Islet of Langerhans (tissue), 1 donor: ENCODE data around the gene EVX2.

Source experiments
- FAIRE-seq: peaks from one replicate; lab custom pipeline; 2011; peaks lifted over from hg19 to GRCh38; lab: Jason Lieb, UNC

The EVX2 gene

DNA sequence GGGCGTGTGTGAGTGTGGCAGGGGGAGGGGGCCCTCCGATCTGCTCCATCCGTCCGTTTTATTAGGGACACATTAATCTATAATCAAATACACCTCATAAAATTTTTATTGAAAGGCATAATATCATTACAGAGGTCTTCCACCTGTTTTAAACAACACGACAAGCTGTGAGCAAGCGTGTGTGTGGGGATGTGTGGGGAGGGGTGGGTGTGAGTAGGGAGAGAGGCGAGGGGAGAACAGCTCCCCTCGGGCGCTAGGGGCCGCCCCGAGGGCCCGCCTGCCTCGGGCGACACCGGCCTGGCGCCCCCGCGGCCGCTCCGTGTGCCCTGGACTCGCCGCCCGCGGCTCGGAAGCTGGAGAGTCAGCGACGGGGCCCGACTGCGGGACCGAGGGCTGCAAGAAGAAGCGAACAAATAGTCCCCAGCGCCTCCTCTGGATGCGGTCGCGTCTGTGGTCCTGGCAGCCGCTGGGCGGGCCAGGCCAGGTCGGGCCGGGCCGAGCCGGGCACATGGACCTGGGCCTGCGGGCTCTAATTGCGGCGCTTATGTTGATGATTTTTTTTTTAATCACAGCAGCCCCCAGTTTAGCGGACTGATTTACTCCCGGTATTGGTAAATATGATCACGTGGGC is 38.4 kb upstream of the EVX2 start:
- no peak for FAIRE-seq

DNA sequence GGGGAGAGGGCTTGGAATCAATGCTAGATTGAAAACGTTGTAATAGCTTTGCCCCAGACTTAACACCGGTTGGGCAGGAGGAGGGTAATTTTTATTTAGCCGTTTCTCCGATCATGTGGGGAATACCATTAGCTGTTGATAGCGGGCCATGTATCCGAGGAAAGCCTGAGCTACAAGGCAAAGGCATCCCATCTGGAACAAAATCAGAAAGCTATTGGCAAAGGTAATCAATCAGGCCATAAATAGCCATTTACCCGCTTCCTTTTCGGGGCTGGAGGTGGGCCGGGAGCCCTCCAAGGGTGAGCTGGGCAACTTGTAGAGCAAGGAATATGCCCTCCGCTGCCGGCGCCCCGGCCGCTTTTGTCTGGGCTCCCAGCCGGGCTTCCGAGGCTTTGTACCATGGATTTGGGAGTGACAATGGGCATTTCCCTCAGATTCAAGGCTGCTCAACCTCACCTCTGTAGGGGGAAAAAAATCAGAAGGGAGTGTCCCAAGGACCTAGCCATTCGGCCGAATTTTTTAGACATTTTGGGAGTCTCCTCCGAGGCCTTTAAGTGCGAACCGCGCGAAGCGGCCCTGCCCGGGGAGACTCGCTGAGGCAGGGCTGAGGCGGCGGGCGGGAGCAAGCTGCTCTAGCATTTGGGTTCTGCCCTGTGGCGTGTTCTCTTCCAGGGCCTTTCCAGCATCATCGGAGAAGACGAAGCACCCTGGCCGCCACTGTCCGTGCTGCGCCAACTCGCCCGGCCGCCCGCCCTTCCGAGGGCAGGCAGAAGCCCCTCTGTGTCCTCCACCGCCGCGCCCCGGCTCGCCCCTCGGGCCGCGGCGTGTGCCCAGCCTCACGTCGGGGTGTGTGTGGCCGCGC is 37.7 kb upstream of the EVX2 start:
- FAIRE-seq: no peak

DNA sequence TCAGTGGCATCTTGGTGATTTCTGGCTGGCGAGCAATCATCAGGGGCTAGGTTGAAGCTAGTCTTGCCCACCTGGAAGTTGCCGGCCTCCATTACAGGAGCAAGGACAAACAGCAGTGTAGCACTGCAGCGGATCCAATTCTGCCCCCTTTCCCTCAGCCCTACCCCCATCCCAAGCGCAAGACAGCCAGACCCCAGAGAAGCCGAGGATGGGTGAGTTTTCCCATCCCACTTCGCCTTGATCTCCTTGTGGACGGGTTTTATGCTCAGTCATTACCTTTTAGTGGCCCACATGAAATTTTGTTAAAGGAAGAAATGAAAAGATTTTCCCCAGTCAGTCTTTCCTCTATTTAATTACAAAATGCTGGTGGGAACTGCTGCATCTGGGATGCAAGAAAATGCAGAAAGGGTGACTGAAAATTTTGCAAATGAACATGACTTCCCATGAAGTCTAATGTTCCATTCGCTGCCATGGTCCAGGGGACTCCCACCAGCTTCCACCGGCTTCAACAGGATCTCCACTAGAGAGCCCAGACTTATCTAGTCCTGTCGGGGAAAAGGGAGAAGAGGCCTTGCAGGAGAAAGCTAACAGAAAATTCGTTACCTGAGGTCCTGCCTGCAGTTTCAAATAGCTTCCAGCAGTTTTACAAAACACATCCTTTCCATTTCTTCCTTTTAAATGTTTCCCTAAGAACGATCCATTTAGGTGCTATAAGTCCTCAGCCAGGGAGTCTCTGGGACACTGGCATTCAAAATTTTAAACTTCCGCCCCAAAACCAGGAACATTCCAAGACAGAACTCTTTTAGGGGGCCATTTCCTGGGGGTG is 36.8 kb upstream of the EVX2 start:
- FAIRE-seq: no peak

DNA sequence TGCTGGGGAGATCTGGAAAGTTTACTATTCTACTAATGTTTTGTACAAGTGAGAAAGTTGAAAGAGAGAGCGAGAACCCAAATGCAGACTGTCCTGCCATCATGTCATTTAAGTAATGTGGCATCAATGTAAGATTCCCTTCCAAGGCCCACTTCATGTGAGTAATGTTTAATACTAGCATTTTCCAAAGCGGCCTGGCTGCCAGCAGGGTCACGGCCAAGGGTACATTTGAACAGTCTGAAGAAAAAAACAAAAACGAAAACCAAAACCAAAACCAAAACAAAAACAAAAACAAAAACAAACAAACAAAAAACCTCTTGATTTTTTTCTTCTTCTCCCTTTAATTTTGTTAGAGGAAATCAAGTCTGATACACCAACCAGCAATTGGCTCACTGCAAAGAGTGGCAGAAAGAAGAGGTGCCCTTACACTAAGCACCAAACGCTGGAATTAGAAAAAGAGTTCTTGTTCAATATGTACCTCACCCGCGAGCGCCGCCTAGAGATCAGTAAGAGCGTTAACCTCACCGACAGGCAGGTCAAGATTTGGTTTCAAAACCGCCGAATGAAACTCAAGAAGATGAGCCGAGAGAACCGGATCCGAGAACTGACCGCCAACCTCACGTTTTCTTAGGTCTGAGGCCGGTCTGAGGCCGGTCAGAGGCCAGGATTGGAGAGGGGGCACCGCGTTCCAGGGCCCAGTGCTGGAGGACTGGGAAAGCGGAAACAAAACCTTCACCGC is 35.0 kb upstream of the EVX2 start:
- no peak for FAIRE-seq

DNA sequence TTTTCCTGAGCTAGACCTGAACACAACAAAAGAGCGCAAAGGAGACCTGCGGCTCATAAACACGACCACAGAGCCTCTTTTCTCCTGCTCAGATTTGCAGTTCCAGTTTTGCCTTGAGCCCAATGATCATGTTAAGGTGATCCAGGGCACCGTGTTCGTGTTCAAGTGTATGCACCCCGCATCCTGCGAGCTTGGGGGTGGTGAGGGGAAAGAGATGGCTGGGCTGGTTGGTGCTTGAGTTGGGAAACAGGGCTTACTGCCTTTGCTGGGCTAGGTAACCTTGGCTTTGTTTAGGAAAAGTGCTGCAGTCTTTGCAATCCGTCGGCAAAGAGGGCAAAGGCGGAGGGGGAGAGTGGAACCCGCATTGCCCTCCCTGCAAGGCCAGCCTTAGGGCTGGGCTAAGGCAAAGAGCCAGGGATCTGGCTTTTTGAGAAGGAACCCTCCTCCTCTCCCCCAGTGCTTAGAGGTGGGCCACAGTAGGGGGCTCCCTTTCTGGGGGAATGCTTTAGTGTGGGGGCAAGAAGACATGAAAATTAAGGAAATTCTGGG is 34.1 kb upstream of the EVX2 start:
- no peak for FAIRE-seq

DNA sequence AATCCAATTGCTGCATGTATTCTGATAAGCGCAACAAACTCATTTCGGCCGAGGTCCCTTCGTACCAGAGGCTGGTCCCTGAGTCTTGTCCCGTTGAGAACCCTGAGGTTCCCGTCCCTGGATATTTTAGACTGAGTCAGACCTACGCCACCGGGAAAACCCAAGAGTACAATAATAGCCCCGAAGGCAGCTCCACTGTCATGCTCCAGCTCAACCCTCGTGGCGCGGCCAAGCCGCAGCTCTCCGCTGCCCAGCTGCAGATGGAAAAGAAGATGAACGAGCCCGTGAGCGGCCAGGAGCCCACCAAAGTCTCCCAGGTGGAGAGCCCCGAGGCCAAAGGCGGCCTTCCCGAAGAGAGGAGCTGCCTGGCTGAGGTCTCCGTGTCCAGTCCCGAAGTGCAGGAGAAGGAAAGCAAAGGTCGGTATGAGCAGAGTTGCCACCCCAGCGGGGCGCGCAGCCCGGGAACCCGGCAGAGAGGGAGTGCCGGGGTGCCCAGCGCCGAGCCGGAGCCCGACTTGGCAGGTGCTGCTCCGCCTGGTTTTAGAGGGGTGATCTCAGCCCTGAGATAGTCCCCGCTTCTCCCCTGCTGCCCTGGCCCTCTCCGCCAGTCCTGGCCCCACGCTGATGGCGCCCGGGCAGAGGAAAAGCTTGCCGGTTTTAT is 33.5 kb upstream of the EVX2 start:
- no peak for FAIRE-seq

DNA sequence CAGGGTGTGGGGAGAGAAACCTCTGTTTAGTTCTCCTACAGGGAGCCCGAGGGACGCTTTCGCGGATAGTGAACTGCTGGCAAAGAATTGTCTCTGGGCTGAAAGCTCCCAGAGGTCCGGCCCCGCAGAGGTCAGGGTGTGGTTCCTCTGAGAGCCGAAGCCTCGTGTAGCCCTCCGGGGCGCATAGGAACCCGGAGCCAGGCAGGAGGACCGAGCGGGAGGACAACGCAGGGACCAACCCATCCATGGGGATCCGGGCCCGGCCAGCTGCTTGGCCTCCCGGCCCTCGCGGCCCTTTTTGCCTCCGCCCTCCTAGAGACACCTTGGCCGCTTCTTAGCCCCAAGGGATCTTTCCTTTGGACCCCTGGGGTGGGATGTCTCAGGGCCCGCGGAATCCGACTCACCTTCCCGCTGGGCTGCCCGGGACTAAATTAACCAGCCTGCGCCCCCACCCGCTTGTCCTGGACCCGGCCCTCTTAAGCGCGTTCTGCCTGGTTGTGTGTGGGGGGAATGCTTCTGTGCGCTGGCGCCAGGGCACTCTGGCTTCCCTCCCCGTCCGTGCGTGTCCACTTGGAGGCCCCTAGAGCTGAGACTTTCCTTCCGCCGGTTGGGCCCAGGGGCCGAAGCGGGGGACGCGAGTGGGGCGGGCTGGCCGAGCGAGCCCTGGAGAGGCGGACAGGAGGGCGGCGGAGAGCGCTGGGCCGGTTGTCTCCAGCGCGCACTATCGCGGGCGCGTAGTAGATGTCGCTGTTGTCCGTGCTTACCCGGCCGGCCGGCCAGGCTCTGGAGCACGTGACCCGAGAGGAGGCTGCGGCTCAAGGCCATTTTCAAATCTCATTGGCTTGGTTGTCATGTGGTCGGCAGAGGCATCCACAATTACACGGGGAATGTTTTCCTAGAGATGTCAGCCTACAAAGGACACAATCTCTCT is 32.4 kb upstream of the EVX2 start, which contains the start of gene HOXD10:
TSS of gene HOXD10 (plus strand) at position 896 of the 931 bp plus-strand sequence. CDS start 56 bp downstream, outside the sequence.
- no peak for FAIRE-seq

DNA sequence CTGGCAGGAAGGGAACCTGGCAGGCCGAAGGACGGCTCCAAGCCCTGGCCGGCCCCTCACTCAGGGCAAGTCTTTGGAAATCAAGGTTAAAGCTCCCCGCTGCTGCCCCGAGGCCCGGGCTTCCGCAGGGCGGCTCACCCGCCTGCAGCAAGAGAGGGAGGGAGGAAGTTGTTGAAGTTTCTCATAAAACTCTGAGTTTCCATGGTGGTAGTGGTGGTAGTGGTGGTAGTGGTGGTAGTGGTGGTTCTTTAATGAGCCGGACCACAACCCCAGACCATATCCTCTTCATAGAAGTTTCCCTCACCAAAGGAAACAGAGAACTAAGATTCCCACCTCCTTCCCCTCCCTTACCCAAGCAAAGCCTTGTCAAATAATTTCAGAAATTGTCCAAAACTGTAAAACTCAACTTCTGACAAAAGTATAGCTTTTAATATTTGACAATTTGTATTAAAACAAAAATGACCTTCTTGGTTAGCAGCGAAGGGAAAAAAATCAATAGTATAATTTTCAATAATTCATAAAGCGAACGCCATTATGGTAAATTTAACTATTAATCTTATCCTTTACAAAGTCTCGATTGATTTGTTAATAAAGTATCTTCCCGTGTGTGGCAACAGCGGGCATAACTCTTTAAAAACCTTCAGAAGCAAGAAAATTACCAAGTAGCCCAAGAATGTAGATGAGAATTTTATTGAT is 31.3 kb upstream of the EVX2 start:
- no peak for FAIRE-seq

DNA sequence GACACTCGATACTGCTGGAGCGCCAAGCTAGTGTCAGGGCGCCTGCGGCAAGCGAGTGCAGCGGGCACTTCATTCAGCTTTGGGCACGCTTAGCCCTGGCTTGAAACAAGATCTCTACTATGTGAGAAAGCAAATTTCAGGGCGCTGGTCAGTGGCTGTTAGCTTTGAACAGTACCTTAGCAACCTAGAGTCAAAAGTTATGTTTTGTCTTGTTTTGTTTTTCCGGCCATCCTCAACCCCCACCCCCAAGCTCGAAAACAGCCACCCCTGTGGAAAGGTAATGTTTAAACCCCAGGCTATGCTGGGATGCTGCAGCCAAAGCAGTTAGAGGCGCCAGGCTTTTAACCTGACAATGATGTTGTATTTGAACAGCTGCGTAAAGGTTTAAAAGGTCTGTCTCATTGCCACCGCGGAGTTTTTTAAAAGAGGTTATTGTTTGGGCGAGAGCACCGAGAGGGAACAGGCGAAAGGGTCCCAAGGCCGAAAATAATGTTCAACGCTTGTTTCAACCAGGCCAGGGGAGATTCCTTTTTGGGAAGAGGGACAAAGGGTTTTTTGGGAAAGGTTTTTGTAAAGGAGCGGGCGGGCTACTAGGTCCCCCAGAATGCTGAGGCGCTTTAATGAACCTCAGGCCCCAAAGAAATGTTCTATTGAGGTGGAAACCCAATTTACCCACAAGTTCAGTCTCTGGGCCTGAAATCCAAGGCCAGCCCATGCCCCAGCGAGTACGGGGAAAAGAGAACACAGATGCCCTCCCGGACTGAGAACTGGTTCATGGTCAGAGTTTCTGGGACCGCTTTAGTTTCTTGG is 30.6 kb upstream of the EVX2 start:
- no peak for FAIRE-seq

DNA sequence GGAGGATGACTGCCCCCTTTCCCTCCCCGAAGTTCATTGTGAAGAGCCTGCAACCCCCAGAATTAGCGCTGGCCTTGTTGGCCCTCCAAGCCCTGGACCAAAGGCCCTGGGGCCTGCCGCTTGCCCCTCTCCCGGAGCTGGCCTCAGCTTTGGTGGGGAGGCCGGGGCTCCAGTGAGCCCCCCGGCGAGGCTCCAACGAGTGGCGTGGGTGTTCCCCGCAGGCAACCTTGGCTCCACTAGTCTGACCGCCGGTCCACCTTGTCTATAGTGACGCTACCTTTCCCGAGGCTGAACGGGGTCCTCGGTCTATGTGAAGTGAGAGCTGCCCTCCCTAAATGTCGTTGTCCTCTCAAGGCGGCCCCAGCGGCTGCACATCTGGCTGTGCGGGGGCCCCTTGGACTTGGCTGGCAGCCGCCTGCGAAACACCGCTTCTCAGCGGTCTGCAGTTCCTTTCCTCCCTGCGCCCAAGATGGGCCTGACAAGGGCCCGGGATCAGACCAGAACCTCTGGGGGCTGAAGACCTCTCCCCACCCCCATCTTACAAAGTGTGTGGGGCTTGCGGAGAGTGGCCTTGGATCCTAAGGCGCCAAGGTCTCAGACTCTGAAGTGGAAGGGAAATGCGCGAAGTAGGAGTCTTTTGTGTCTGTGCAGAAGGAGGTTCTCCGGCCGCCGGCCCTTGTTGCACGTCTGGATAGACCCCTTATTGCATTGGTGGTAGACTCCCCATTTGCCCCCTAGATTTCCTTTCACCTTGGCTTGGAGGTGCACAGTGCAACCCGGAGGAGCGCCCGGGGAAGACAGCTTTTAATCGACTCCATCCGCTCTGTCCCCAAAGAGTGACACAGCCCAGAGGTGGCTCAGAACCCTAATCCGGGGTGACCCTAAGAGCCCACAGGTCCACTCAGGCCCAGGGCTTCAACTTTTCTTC is 28.9 kb upstream of the EVX2 start:
- FAIRE-seq: no peak

DNA sequence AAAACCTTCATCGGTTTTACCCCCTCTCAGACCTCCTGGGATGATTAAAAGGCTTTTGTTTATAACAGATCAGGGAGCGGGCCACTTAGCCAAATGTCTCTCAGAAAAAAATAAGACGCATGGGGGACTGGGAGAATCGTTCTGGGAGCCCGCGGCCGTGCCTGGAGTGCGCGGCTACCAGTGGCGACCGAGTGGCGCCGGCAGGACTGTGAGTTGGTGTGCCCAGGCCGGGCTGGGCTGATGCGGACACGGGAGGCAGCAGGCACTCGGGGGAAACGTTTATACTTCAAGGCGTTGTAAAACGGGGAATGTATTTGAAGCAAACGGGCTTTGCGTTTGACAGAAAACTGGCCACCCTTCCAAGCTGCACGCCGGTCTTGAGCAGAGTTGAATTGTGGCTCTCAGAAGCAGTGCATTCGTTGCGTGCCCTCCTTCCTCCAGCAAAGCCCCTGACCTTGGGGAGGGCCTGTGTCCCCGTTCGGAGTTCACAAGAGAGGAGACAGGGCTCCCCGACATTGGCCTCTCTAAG is 28.1 kb upstream of the EVX2 start:
- FAIRE-seq: no peak

DNA sequence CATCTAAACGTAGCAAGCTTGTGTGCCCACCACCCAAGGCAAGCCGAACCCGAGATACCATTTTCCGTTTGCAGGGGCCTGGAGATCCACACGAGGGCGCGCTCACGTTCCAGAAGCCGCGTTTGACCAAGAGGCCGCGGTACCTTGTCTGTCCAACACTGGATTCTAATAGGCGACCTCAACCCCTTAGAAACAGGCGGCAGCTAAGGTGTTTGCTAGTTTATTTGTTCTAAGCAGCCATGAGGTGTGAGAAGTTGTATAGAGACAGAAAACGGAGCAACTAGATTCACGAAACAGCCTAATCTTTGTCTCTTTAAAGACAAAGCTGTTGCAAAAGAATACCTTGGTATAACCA is 27.5 kb upstream of the EVX2 start:
- FAIRE-seq: no peak

DNA sequence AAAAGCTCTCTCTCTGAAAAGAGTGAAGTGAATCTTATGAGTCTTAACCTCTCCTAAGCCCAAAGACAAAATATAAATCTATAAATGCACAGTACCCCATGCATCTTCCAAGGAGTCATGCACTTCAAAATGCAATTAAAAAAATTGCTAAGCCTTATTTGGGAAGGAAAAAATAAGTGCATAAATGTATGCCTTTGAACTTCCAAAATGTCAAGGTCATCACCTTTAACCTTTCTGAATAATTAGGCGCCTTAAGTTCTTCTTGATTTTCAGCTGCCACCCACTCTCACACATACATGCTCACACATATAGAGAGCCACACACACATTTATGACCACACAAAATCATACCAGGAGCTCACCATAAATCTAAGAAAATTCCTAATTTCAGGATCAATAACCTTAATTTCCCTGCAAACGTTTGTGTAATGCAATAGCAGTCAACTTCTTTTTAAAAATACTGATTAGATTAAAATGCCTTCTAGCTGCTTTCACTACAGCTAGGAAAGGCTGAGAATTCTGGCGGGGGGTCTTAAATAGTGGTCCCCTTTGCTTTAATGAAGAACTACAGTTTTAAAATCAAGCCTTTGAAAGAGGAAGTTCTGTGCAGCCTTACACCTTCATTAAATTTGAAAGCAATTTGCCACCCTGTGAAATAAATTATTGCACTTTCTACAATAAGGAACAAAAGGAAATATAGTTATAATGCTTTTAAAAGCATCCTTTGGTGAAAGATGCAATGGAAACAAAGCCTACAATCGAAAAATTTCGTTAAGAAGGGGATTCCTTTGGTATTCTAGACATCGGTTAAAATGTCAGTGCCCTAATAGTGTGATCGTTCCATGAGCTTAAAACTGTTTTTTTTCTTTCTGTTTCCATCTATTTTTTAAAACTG is 26.9 kb upstream of the EVX2 start:
- no peak for FAIRE-seq

DNA sequence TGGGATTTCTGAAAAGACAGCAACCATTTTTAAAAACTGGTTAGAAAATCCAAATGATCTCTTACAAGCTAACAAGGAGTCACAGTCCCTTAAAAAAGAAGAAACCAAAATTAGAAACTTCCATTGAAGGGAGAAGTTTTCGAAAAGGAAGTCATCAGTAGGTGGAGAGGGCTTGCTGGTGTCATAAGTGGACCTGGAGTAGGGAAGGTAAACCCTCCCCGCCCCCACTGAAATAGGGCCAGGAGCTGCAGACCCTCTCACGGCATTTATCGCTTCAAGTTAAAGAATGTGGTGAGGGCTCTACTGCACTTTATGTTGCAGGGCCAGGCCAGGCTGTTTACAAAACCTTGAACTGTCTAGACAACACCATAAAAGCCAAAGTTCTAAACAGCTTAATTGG is 26.2 kb upstream of the EVX2 start:
- no peak for FAIRE-seq

DNA sequence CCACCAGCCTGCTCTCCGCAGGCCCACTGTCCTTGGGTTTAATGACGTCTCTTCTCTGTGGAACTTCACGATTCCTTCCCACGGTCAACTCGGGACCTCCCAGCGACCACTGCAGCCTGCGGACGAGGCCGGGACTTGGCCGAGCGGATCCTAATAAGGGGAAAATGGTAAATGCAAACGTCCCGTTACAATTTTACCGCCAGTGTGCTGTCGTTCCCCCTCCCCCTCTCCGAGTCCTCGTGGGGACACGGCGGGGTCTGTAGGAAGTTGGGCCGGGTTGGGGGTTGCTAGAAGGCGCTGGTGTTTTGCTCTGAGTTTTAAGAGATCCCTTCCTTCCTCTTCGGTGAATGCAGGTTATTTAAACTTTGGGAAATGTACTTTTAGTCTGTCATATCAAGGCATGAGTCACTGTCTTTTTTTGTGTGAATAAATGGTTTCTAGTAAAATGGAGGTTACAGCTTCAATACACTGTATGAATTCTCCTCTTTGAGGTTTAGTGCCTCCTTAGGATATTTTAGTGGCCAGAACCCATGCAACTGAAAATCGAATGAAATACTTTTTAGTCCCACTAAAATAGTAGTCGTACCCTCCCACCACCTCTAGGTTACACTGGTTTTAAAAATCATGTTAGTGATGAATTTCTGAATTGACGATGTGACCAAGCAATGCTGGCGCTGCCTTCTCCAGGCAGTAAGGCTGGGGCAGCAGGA is 25.6 kb upstream of the EVX2 start:
- FAIRE-seq: no peak

DNA sequence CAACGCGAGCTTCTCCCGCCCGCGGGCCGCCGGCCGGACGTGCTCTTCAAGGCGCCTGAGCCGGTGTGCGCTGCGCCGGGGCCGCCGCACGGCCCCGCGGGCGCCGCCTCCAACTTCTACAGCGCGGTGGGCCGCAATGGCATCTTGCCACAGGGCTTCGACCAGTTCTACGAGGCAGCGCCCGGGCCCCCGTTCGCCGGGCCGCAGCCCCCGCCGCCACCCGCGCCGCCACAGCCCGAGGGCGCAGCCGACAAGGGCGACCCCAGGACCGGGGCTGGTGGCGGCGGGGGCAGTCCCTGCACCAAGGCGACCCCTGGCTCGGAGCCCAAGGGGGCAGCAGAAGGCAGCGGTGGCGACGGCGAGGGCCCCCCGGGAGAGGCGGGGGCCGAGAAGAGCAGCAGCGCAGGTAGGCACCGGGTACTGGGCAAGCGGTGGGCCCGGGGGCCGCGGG is 24.0 kb upstream of the EVX2 start:
- no peak for FAIRE-seq
